K562 (cell line): ENCODE measurements around the gene SECISBP2.
"Not testable (repeated sequence)": the region's sequence is repeated elsewhere in the genome, so short reads cannot be mapped to it uniquely, and the experiment has no call there.

Source experiments
- ADNP ChIP-seq: fragments of 200-800 bp; sonication (Bioruptor generic); IDR thresholded peaks from 2 replicates; pipeline ENCODE4 v1.6.1; 2016; ENCODE audit warnings: missing genetic modification characterization, missing compliant biosample characterization
- ARNT ChIP-seq, 2 experiments: fragments of 450-650 bp; IDR thresholded peaks; 2 replicates each; pipeline ENCODE4 v1.6.1; 2016; ENCODE audit warnings: mild to moderate bottlenecking in 1 of 2
- BHLHE40 ChIP-seq: IDR thresholded peaks from 2 replicates; pipeline ENCODE4 v1.6.1; 2011; ENCODE audit warnings: low read length, improper control_type of control experiment
- ESRRA ChIP-seq: fragments of 450-650 bp; IDR thresholded peaks from 2 replicates; pipeline ENCODE4 v1.6.1; 2014; ENCODE audit warnings: low read depth, mild to moderate bottlenecking, moderate library complexity, borderline replicate concordance
- L3MBTL2 ChIP-seq: fragments of 450-650 bp; IDR thresholded peaks from 2 replicates; pipeline ENCODE4 v1.6.1; 2016; ENCODE audit warnings: mild to moderate bottlenecking, moderate library complexity
- LARP7 ChIP-seq: fragments of 450-650 bp; IDR thresholded peaks from 2 replicates; pipeline ENCODE4 v1.6.1; 2016
- PHTF2 ChIP-seq: fragments of 250-450 bp; sonication (Bioruptor Pico); IDR thresholded peaks from 2 replicates; pipeline ENCODE4 v1.5.0; 2021; ENCODE audit warnings: mild to moderate bottlenecking
- POLR2AphosphoS2 ChIP-seq: IDR thresholded peaks from 2 replicates; pipeline ENCODE4 v1.6.1; 2012; ENCODE audit warnings: low read length, improper control_type of control experiment
- SIN3A ChIP-seq, 2 experiments: fragments of 150-350 bp in 1 of 2; IDR thresholded peaks; 2 replicates each; pipeline ENCODE4 v1.6.1; 2011 to 2016; ENCODE audit warnings: borderline replicate concordance in 2 of 2, low read depth in 2 of 2, low read length in 2 of 2, mild to moderate bottlenecking in 2 of 2, moderate library complexity in 2 of 2; ENCODE audit not compliant: control insufficient read depth in 1 of 2
- SP1 ChIP-seq: sonication (generic); formaldehyde crosslinking; IDR thresholded peaks from 2 replicates; pipeline ENCODE4 v1.8.1; 2022; ENCODE audit warnings: mild to moderate bottlenecking, missing genetic modification reagents

DNA sequence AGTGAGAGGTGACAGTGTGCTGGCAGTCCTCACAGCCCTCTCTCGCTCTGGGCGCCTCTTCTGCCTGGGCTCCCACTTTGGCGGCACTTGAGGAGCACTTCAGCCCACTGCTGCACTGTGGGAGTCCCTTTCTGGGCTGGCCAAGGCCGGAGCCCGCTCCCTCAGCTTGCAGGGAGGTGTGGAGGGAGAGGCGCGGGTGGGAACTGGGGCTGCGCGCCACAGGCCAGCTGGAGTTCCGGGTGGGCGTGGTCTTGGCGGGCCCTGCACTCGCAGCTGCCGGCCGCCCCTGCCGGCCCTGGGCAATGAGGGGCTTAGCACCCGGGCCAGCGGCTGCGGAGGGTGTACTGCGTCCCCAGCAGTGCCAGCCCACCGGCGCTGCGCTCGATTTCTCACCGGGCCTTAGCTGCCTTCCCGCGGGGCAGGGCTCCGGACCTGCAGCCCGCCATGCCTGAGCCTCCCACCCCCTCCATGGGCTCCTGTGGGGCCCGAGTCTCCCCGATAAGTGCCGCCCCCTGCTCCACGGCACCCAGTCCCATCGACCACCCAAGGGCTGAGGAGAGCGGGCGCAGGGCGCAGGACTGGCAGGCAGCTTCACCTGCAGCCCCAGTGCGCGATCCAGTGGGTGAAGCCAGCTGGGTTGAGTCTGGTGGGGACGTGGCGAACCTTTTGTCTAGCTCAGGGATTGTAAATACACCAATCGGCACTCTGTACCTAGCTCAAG lies 35.9 kb upstream of the SECISBP2 start:
- TF ChIP-seq ADNP (tag); PHTF2; ESRRA; POLR2AphosphoS2; ARNT (IDR thresholded peaks at IDR 0.05); LARP7; SIN3A (IDR thresholded peaks at IDR 0.05; ENCODE audit: borderline replicate concordance in 2 of 2, control insufficient read depth in 1 of 2, low read depth in 2 of 2, low read length in 2 of 2); SP1 (CRISPR knock-in tag); L3MBTL2; BHLHE40: not testable (repeated sequence)
